HG03060 (cell line): Measurements from ENCODE around the gene SOSTDC1.
"Not testable (repeated sequence)": the region's sequence is repeated elsewhere in the genome, so short reads cannot be mapped to it uniquely, and the experiment has no call there.

ENCODE experiments used
- ATAC-seq: cut with Tn5 transposase; IDR thresholded peaks from one replicate; pipeline ENCODE4 v1.9.1; 2021; ENCODE audit warnings: low read depth, moderate number of reproducible peaks; ENCODE audit not compliant: unreplicated experiment

SOSTDC1 gene

GRCh38 chr7:16465469-16466361 lies at the start of gene SOSTDC1:
TSS of gene SOSTDC1 (minus strand) at chr7:16465738. CDS start at chr7:16465668, 70 bp downstream.
- ATAC-seq, result no peak

- no peak for ATAC-seq
Observed at GRCh38 chr7:16514729-16515128, 49.2 kb upstream of the SOSTDC1 start.

- ATAC-seq, result no peak
Observed at GRCh38 chr7:16514271-16514670, 48.7 kb upstream of the SOSTDC1 start.

- no peak for ATAC-seq
Observed at GRCh38 chr7:16512097-16512496, 46.6 kb upstream of the SOSTDC1 start.

GRCh38 chr7:16511314-16511713 lies 45.8 kb upstream of the SOSTDC1 start:
- no peak for ATAC-seq

GRCh38 chr7:16509829-16510228 lies 44.3 kb upstream of the SOSTDC1 start:
- ATAC-seq, result no peak

GRCh38 chr7:16506422-16506821 lies 40.9 kb upstream of the SOSTDC1 start:
- not testable (repeated sequence) for ATAC-seq

- no peak for ATAC-seq
Observed at GRCh38 chr7:16504019-16504418, 38.5 kb upstream of the SOSTDC1 start.

GRCh38 chr7:16502303-16502702 lies 36.8 kb upstream of the SOSTDC1 start:
- ATAC-seq, result no peak

GRCh38 chr7:16498122-16498521 lies 32.6 kb upstream of the SOSTDC1 start:
- no peak for ATAC-seq

- no peak for ATAC-seq
Observed at GRCh38 chr7:16494955-16495719, 29.6 kb upstream of the SOSTDC1 start.

- no peak for ATAC-seq
Observed at GRCh38 chr7:16494551-16494950, 29.0 kb upstream of the SOSTDC1 start.

GRCh38 chr7:16493266-16493665 lies 27.7 kb upstream of the SOSTDC1 start:
- ATAC-seq, result no peak

- ATAC-seq, result no peak
Observed at GRCh38 chr7:16492513-16493062, 27.1 kb upstream of the SOSTDC1 start.

GRCh38 chr7:16491148-16491547 lies 25.6 kb upstream of the SOSTDC1 start:
- no peak for ATAC-seq

- ATAC-seq, result no peak
Observed at GRCh38 chr7:16484453-16485158, 19.1 kb upstream of the SOSTDC1 start.

GRCh38 chr7:16479591-16479990 lies 14.1 kb upstream of the SOSTDC1 start:
- ATAC-seq, result no peak

GRCh38 chr7:16479161-16479560 lies 13.6 kb upstream of the SOSTDC1 start:
- no peak for ATAC-seq

GRCh38 chr7:16471933-16472332 lies 6.4 kb upstream of the SOSTDC1 start:
- ATAC-seq, result no peak

- no peak for ATAC-seq
Observed at GRCh38 chr7:16463949-16464715, 1.4 kb downstream of the SOSTDC1 start.
